Measurements from ENCODE around the gene SHANK1.
A peak's percentile ranks its signal among the peaks of the same experiment; 100 is the strongest.

SHANK1 gene

GRCh38 chr19:50639121-50640112, 80.2 kb downstream of the SHANK1 start, which contains the start of gene SYT3:
TSS of gene SYT3 (minus strand) at chr19:50639881. CDS start at chr19:50637411, 2,470 bp downstream.
- H3K9ac ChIP-seq (ENCODE audit: low read depth, low read length, poor library complexity, severe bottlenecking) = peak within 1 kb of the TSS; percentile 66

GRCh38 chr19:50638600-50638999, 81.0 kb downstream of the SHANK1 start:
- peak overlapping the region; percentile 81 for H3K4me2 ChIP-seq (ENCODE audit: low read depth, low read length, poor library complexity, severe bottlenecking)
- H3K4me3 ChIP-seq (ENCODE audit: low read length, poor library complexity, severe bottlenecking) = no peak overlapping the region
- no peak overlapping the region for H3K9ac ChIP-seq (ENCODE audit: low read depth, low read length, poor library complexity, severe bottlenecking)

More at GRCh38 chr19:50639121-50640112, 80.2 kb downstream of the SHANK1 start, which contains the start of gene SYT3:
- H3K36me3 ChIP-seq (ENCODE audit: insufficient read depth, low read length) = no peaks in the 10 kb centered on the region
- no peak for TF ChIP-seq EZH2phosphoT487 (IDR thresholded peaks at IDR 0.05; ENCODE audit: borderline replicate concordance)
- no peak for TF ChIP-seq CTCF (conservative IDR thresholded peaks at IDR 0.05; ENCODE audit: low read length)
- H2AFZ ChIP-seq (ENCODE audit: low read length) = peak within 1 kb of the TSS; percentile 93
- peak within 1 kb of the TSS; percentile 74 for H3K4me3 ChIP-seq (ENCODE audit: low read length, poor library complexity, severe bottlenecking)
- H3K4me1 ChIP-seq (ENCODE audit: insufficient read depth, low read length, poor library complexity, severe bottlenecking) = no peaks in the 10 kb centered on the region
- H3K4me2 ChIP-seq (ENCODE audit: low read depth, low read length, poor library complexity, severe bottlenecking) = peak within 1 kb of the TSS; percentile 81
- no peaks in the 10 kb centered on the region for H3K79me2 ChIP-seq (ENCODE audit: insufficient read depth, low read length)
- H3K9me3 ChIP-seq (ENCODE audit: insufficient read depth, low read depth, low read length) = no peaks in the 10 kb centered on the region; the same call in 1 of the 2 replicates
- H3K9me2 ChIP-seq (replicated peaks; ENCODE audit: low read depth, low read length) = no peaks in the 10 kb centered on the region
- no peaks in the 10 kb centered on the region for H3K27me3 ChIP-seq (ENCODE audit: insufficient read depth, low read length, poor library complexity, severe bottlenecking)
- no peaks in the 10 kb centered on the region for H3F3A ChIP-seq (ENCODE audit: low read depth)
- H4K20me1 ChIP-seq (ENCODE audit: insufficient read depth, low read length, poor library complexity, severe bottlenecking) = no peaks in the 10 kb centered on the region

More at GRCh38 chr19:50638600-50638999, 81.0 kb downstream of the SHANK1 start:
- TF ChIP-seq CTCF (conservative IDR thresholded peaks at IDR 0.05; ENCODE audit: low read length) = no peak
- no peak for TF ChIP-seq EZH2phosphoT487 (IDR thresholded peaks at IDR 0.05; ENCODE audit: borderline replicate concordance)
- no peaks in the 10 kb centered on the region for H3K27me3 ChIP-seq (ENCODE audit: insufficient read depth, low read length, poor library complexity, severe bottlenecking)
- H4K20me1 ChIP-seq (ENCODE audit: insufficient read depth, low read length, poor library complexity, severe bottlenecking) = no peaks in the 10 kb centered on the region
- no peaks in the 10 kb centered on the region for H3K79me2 ChIP-seq (ENCODE audit: insufficient read depth, low read length)
- H3K9me2 ChIP-seq (replicated peaks; ENCODE audit: low read depth, low read length) = no peaks in the 10 kb centered on the region
- H3K36me3 ChIP-seq (ENCODE audit: insufficient read depth, low read length) = no peaks in the 10 kb centered on the region
- H2AFZ ChIP-seq (ENCODE audit: low read length) = no peak overlapping the region
- peaks cover 2% of the 10 kb centered on the region; the same call in 1 of the 2 replicates for H3K9me3 ChIP-seq (ENCODE audit: insufficient read depth, low read depth, low read length)
- H3F3A ChIP-seq (ENCODE audit: low read depth) = no peaks in the 10 kb centered on the region
- H3K4me1 ChIP-seq (ENCODE audit: insufficient read depth, low read length, poor library complexity, severe bottlenecking) = no peaks in the 10 kb centered on the region
